ENCODE measurements around the gene TERB1.
"Not testable (repeated sequence)": the region's sequence is repeated elsewhere in the genome, so short reads cannot be mapped to it uniquely, and the experiment has no call there.

TERB1 gene

DNA sequence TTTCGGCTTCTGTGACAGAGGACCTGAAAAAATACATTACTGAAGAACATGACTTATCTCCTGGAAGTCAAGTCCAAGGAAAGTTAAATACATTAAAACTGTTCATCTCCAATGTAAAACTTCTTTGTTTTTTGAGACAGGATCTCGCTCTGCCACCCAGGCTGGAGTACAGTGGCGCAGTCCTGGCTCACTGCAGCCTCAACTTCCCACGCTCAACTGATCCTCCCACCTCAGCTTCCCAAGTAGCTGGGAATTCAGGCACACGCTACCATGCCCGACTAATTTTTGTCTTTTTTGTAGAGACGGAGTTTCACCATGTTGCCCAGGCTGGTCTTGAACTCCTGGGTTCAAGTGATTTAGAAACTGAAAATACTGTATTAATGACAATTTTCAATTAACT is 9.7 kb upstream of the TERB1 start:
- no peak for DNase-seq

- DNase-seq, result no peak
Measured at GRCh38 chr16:66810391-66810790, 9.0 kb upstream of the TERB1 start.

- no peak for DNase-seq
Measured at GRCh38 chr16:66809765-66810164, 8.4 kb upstream of the TERB1 start.

DNA sequence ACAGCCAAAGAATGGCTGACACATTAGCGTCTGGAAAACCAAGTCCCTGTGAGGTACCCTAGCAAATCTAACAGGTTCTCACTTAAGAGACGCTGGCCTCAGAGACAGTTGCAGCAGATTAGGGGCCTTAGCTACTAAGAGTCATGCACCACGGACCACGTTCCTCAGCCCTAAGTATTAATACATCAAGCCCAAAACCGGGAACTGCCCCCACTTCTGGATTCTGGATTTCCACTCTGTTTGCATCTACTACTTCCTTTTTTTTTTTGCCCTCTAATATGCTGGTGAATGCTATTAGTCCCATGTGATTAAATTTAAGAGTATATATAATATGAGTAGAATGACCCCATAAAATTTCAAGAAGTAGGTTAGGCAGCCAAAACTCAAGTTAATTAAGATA is 775 bp upstream of the TERB1 start:
- no peak for DNase-seq

- no peak for DNase-seq
Measured at GRCh38 chr16:66800856-66801255, 528 bp downstream of the TERB1 start.

DNA sequence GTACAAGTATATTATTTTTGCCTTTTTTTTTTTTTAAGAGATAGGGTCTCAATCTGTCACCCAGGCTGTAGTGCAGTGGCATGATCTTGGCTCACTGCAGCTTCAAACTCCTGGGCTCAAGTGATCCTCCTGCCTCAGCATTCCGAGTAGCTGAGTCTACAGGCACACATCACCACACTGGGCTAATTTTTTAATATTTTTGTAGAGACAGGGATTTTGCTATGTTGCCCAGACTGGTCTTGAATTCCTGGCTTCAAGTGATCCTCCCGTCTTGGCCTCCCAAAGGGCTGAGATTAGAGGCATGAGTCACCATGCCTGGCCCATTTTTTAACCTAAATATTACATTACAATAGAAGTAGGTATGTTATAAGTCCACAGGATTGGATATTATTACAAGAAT is 3.2 kb downstream of the TERB1 start:
- DNase-seq, result no peak

- not testable (repeated sequence) for DNase-seq
Measured at GRCh38 chr16:66793984-66794383, 7.4 kb downstream of the TERB1 start.

DNA sequence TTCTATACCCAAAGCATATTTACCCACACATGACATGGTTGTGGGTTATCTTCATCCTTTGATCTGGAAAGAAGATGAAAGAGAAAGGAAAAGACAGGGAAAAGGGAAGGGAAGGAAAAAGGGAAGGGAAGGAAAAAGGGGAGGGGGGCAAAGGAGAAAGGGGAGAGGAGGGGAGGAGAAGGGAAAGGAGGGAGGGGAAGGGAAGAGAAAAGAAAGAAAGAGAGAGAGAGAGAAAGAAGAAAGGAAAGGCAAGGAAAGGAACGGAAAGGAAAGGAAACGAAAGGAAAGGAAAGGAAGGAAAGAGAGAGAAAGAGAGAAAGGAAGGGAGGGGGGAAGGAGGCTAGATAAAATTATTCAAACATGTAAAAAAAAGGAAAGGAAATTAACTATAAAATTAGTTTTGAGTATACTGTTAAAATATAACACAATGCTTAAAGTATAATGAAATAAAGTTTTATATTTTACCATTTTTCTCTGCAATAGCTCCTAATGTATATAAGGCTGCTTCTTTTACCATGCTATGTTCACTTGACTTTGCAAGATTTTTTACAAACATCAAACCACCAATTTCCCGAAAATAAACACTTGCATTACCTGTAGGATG is 11.2 kb downstream of the TERB1 start:
- no peak for DNase-seq

DNA sequence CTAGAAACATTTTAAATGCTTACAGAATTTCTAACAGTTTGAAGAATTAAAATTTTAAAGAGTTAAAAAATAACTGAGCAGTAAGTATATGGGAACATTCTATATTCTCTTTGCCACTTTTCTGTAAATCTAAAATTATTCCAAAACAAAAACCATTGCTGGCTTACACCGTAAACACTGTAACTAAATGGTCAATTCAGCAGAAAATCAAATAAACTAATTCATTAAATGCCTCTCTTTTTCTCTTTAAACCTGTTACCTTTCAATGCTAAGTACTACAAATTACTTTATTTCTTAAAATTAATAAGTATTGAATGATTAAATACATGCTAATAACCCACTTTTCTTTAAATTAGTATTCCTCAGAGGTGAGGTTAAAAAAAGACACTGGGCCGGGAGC is 14.0 kb downstream of the TERB1 start:
- no peak for DNase-seq

- no peak for DNase-seq
Measured at GRCh38 chr16:66786551-66786950, 14.8 kb downstream of the TERB1 start.

DNA sequence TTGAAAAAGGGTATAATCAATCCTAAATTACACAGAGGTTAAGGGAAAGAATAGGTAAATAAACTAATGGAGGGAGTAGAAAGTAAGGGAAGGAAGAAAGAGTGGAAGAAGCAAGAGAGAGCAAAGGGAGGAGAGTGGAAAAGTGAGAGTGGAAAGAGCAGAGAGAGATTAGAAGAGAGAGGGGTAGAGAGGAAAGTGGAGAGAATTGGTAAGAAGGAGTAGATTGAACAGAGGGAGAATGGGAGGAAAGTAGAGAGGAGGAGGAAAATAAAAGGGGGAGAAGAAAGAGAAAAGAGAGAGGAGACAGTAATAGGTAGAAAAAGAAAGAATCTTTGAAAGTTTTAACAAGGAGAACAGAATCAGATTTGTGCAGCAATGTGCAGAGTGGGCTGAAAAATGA is 24.9 kb downstream of the TERB1 start:
- no peak for DNase-seq

GRCh38 chr16:66774981-66775380 is 26.4 kb downstream of the TERB1 start:
- DNase-seq, result no peak

DNA sequence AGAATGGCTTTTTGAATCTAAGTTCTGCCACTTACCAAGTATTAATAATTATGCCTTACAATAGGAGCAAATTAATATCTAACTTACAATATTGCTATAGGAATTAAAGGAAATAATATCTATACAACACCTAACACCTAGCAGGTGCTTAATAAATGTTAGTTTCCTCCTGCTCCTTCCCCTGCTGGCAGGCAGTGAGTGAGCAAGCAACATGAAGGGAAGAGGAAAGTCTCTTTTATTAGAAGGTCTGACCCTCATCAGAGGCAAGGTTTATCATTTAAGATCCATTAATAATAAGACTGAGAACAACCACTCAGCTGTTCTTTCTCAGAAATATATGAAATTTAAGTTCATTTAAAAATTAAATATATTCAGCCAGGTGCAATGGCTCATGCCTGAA is 43.3 kb downstream of the TERB1 start:
- DNase-seq, result no peak

- no peak for DNase-seq
Measured at GRCh38 chr16:66754819-66755218, 46.6 kb downstream of the TERB1 start.

- DNase-seq, result no peak
Measured at GRCh38 chr16:66754211-66754610, 47.2 kb downstream of the TERB1 start.

- DNase-seq, result no peak
Measured at GRCh38 chr16:66752958-66753357, 48.4 kb downstream of the TERB1 start.

DNA sequence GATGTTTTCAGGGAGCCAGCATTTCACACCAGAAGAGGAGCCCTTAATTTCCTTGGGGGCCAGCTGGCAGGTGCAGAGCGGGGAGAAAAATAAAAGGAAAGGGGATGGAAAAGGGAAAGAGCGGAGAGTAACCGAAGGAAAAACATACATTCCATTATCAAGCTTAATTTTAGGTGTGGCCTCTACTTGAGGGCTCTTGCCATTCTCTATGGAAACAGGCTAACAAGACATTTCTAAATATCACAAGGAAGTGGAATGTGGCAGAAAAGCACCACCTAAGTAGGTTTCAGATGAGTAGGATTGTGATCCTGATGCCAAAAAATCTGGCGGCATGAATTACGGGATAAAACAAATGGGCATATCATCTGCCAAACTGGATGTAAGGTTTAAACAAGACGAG is 49.0 kb downstream of the TERB1 start:
- DNase-seq, result no peak

DNA sequence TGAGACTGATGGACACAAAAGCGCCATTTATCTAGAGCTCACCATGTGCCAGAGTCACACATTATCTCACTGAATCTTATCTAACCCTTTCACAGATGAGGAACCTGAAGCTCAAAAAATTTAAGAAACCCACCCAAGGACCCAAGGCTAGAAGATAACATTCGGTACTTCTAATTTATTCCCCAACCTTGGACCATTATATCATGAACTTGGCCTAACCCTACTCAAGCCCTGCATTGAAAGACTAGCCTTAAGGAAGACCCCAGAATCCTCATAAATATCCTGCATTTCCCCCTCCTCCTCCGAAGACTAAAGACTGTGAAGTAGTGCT is 49.4 kb downstream of the TERB1 start:
- DNase-seq, result no peak

DNA sequence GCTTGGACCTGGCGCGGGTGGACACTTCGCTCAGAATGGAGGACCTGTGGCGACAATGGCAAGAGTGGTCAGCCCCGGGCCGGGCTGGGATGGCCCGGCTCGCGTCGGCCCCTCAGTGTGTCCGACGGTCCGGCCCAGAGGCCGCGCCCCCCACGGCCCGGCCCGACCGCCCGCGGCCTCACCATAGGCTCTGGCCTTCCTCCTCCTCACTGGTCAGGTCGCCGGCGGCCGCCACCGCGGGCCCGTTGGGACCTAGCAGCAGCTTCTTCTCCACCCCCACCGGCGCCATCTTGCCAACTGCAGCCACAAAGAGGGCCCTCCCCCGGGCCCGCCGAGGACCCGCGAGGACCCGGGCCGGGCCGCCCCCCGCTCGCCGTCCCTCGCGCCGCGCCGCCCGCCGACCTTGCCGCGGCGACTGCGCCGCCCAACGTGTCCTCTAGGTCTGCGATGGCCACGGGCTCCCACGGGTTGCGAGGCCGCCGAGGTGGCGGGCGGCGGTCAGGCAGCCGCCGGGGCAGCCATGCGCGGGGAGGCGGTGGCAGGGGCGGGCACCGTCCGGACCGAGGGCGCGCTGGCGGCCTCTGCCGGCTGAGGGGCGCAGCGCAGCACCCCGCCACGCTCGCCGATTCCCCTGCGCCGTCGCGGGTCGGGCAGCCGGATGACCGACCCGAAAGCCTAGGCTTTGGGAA is 49.9 kb downstream of the TERB1 start, which contains the start of gene DYNC1LI2:
TSS of gene DYNC1LI2 (minus strand) at position 307 of the 689 bp plus-strand sequence. CDS start at position 289, 18 bp downstream.
- DNase-seq, result peak; percentile 92

DNA sequence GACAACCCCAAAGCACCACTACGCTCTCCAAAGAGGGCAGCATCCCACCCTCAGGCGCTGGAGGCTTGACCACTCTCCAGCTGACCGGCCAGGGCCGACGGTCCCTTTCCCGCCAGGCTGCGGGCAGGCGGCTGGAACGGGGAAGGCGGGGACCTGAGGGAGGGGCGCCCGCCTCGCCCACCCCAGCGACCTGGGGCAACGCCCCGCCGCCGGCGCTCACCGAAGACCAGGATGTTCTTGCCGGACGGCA is 50.4 kb downstream of the TERB1 start:
- no peak for DNase-seq

- no peak for DNase-seq
Measured at GRCh38 chr16:66750279-66751052, 50.9 kb downstream of the TERB1 start.

- DNase-seq, result no peak
Measured at GRCh38 chr16:66746682-66747081, 54.7 kb downstream of the TERB1 start.

GRCh38 chr16:66746048-66746447 is 55.3 kb downstream of the TERB1 start:
- DNase-seq, result no peak

DNA sequence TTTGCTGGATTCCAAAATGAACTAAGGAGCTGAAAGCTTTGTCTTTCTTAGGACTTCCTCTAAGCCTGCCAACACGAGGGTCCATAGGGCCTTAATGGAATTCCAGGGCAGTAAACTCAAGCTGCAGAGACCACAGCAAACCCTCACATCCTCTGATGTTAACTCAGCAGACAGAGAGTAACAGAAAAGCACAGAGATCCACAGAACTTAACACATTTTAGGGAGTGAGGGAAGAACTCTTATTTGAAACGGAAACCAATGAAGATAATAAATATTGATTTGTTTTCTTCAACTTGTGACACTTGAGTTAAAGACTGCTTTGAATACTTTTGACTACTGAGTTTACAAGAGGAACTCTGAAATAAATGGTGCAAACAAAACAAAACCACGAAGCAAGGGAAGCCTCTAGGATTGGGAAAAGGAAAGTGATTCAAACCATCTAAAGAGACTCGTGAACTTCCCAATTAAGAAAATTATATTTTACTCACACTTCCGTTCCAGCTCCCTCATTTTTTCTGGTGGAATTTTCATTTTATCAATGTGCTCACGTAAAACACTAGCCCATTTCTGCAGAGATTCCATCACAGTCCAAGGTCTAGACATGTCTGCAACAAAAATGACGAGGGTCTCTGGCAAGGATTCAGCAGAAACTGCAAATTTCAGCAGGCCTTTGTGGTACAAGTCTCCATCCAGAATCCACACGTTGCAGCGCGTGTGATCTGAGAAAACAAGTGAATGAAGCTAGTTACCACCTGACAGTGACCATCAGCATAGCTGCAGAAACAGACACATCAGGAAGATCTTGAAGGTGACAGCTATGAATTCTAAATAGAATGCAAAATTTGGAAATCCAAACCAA is 59.2 kb downstream of the TERB1 start:
- DNase-seq, result no peak
